Effector memory CD4-positive, alpha-beta T cell (primary cell): ENCODE measurements around the gene NPHP4.

ENCODE experiments used
- DNase-seq, 3 donors: peaks; one replicate each; pipeline ENCODE4 v3.0.0-alpha.2; 2020
- H3K27ac ChIP-seq: 2 replicates; pipeline ENCODE4 v1.7.0; 2013; ENCODE audit warnings: mild to moderate bottlenecking, low read length, moderate library complexity; ENCODE audit not compliant: insufficient read depth, poor library complexity, severe bottlenecking
- H3K27me3 ChIP-seq: replicated peaks from 2 replicates; pipeline ENCODE4 v1.7.0; 2013; ENCODE audit warnings: mild to moderate bottlenecking, low read length; ENCODE audit not compliant: insufficient read depth, control insufficient read depth, poor library complexity, severe bottlenecking
- H3K36me3 ChIP-seq: 2 replicates; pipeline ENCODE4 v1.7.0; 2013; ENCODE audit warnings: mild to moderate bottlenecking, low read length, moderate library complexity; ENCODE audit not compliant: control insufficient read depth, insufficient read depth
- H3K4me1 ChIP-seq: 2 replicates; pipeline ENCODE4 v1.7.0; 2013; ENCODE audit warnings: low read length, mild to moderate bottlenecking; ENCODE audit not compliant: control insufficient read depth, insufficient read depth, poor library complexity, severe bottlenecking
- H3K4me3 ChIP-seq: 2 replicates; pipeline ENCODE4 v1.7.0; 2013; ENCODE audit warnings: low read length, low read depth, mild to moderate bottlenecking; ENCODE audit not compliant: insufficient read depth, poor library complexity, severe bottlenecking
- H3K9me3 ChIP-seq: 2 replicates; pipeline ENCODE4 v1.7.0; 2013; ENCODE audit warnings: mild to moderate bottlenecking, low read length, moderate library complexity; ENCODE audit not compliant: control insufficient read depth

The NPHP4 gene

GRCh38 chr1:5943343-5944124 lies 48.7 kb downstream of the NPHP4 start:
- H3K4me3 ChIP-seq = no peak overlapping the region
- H3K27ac ChIP-seq = no peak overlapping the region
- H3K27me3 ChIP-seq = no peaks in the 10 kb centered on the region
- H3K36me3 ChIP-seq = peaks cover 4% of the 10 kb centered on the region
- H3K4me1 ChIP-seq = no peaks in the 10 kb centered on the region
- no peak for DNase-seq
- no peaks in the 10 kb centered on the region for H3K9me3 ChIP-seq

- H3K4me3 ChIP-seq = no peak overlapping the region
- no peaks in the 10 kb centered on the region for H3K27me3 ChIP-seq
- no peak overlapping the region for H3K27ac ChIP-seq
- no peaks in the 10 kb centered on the region for H3K9me3 ChIP-seq
- no peak for DNase-seq
- H3K36me3 ChIP-seq = peaks cover 6% of the 10 kb centered on the region
- no peaks in the 10 kb centered on the region for H3K4me1 ChIP-seq
Observed at GRCh38 chr1:5941671-5942070, 50.6 kb downstream of the NPHP4 start.

DNA sequence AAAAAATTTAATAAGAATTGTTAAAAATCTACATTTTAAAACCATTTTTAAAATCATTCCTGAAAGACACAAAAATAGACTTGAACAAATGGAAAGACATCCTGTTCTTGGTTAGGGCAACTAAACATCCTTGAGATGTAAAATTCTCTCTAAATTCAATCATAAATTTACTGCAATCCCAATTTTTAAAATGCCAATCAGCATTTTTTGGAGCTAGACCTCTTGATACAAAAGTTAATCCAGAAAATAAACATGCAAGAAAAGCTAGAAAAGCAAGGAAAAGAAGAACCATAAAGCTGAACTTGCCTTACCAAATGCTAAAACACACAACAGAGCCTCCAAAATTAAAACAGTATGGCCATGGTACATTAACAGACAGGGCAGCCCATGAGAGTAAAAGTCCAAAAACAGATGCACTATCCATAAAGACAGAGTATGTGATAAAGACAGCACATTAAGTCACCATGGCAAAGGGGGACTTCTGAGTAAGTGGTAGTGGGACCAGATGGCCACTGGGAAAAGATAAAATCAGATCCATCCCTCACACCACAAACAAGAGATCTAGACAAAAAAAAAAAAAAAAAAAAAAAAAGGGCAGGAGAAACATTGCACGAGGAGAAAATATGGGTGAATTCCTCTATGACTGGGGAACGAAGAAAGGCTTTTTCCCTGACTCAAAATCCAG lies 51.4 kb downstream of the NPHP4 start:
- H3K27me3 ChIP-seq = no peaks in the 10 kb centered on the region
- peaks cover 3% of the 10 kb centered on the region for H3K36me3 ChIP-seq
- no peak overlapping the region for H3K27ac ChIP-seq
- no peaks in the 10 kb centered on the region for H3K4me1 ChIP-seq
- H3K9me3 ChIP-seq = no peaks in the 10 kb centered on the region
- DNase-seq = no peak
- no peak overlapping the region for H3K4me3 ChIP-seq

- Histone ChIP-seq H3K27me3 (no peaks in the 10 kb centered on the region), H3K4me1 (no peaks in the 10 kb centered on the region), H3K4me3 (no peak overlapping the region), H3K36me3 (peaks cover 3% of the 10 kb centered on the region), H3K9me3 (no peaks in the 10 kb centered on the region), H3K27ac (no peak overlapping the region)
- DNase-seq = no peak
Observed at GRCh38 chr1:5939271-5940170, 52.7 kb downstream of the NPHP4 start.

- Histone ChIP-seq H3K27me3 (no peaks in the 10 kb centered on the region), H3K9me3 (no peaks in the 10 kb centered on the region), H3K4me1 (no peaks in the 10 kb centered on the region), H3K36me3 (peaks cover 3% of the 10 kb centered on the region), H3K4me3 (no peak overlapping the region), H3K27ac (no peak overlapping the region)
- DNase-seq = no peak
Observed at GRCh38 chr1:5938101-5938646, 54.1 kb downstream of the NPHP4 start.

DNA sequence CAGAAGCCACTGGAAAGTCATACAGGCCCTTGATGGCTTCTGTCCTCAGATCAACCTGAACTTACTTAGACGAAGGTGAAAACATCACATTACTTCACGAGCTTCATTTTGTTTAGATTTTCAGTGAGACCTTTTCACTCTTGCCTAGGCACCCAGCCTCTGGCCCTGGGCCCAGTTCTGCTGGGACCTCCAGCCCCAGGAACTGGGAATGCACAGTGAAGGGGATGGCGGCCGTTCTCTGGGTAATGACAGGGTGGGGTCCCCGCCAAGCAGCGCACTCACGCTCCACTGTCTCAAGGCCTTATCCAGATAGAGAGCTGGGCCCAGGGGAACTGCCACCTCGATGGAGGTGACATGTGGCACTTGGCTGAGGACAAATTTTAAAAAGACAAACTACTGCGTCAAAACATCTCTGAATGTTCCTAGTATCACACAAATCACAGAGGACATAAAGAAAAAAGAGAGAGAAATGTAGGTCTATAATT lies 54.8 kb downstream of the NPHP4 start:
- no peaks in the 10 kb centered on the region for H3K27me3 ChIP-seq
- H3K4me1 ChIP-seq = no peaks in the 10 kb centered on the region
- no peak overlapping the region for H3K27ac ChIP-seq
- no peak for DNase-seq
- H3K4me3 ChIP-seq = no peak overlapping the region
- H3K36me3 ChIP-seq = peaks cover 3% of the 10 kb centered on the region
- H3K9me3 ChIP-seq = no peaks in the 10 kb centered on the region

DNA sequence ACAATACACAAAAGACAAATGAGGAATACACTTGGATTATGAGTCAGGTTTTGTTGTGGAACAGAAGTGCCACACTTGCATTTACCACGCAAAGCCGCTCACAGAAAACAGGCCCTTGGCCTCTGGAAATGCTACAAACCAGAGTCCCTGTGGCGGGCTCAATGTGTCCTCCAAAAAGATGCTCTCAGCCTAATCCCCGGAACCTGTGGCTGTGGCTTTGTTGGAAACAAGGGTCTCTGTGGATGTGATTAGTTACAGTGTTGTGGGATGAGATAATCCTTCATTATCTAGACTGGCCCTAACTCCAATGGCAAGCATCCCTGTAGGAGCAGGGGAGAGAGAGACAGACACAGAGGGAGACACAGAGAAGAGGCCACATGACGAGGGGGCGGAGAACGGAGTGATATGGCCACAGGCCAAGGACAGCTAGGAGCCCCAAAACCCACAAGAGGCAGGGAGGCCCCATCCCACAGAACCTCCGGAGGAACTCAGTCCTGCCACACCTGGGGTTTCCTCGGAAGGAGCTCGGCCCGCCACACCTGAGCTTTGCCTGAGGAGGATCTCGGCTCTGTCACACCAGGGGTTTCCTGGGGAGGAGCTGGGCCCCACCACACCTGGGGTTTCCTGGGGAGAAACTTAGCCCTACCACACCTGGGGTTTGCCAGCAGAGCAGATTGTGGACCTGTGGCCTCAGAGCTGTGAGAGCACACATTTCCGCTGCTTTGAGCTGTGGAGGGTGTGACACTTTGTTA lies 55.4 kb downstream of the NPHP4 start:
- Histone ChIP-seq H3K9me3 (no peaks in the 10 kb centered on the region), H3K4me3 (no peak overlapping the region), H3K27me3 (no peaks in the 10 kb centered on the region), H3K36me3 (peaks cover 3% of the 10 kb centered on the region), H3K4me1 (no peaks in the 10 kb centered on the region), H3K27ac (no peak overlapping the region)
- no peak for DNase-seq

- H3K36me3 ChIP-seq = peaks cover 3% of the 10 kb centered on the region
- no peak overlapping the region for H3K27ac ChIP-seq
- DNase-seq = no peak
- no peaks in the 10 kb centered on the region for H3K4me1 ChIP-seq
- no peak overlapping the region for H3K4me3 ChIP-seq
- no peaks in the 10 kb centered on the region for H3K27me3 ChIP-seq
- no peaks in the 10 kb centered on the region for H3K9me3 ChIP-seq
Observed at GRCh38 chr1:5936126-5936525, 56.1 kb downstream of the NPHP4 start.

DNA sequence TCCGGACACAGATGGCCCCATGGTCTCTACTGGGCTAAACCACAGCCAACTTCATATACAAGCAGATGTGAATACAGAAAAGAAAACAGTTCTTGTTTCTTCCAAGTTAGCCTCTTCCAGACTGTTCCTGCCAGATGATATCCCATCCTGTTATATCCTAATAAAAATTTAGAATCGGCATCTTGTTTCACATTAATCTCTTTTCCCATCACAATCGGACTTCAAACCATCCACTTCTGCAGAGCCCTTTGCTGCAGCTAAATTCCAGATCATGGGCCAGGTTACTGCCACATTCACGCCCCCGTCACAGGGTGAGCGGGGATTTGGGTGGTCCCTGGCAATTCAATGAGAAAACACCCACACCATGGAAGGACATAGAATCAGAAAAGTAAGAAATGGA lies 57.2 kb downstream of the NPHP4 start:
- Histone ChIP-seq H3K27ac (no peak overlapping the region), H3K9me3 (no peaks in the 10 kb centered on the region), H3K36me3 (peaks cover 3% of the 10 kb centered on the region), H3K27me3 (no peaks in the 10 kb centered on the region), H3K4me3 (no peak overlapping the region), H3K4me1 (no peaks in the 10 kb centered on the region)
- no peak for DNase-seq
